Stimulated activated CD8-positive, alpha-beta memory T cell treated with anti-CD3 and anti-CD28 coated beads, Interleukin-7, amount 100 ng/mL, for 24 hours (primary cell): Measurements from ENCODE around the gene DGKZ.

Experiments
- DNase-seq: peaks from one replicate; pipeline ENCODE4 v3.0.0-alpha.2; 2020; ENCODE audit warnings: low read depth

The DGKZ gene

GRCh38 chr11:46327829-46328228, 19.4 kb upstream of the DGKZ start:
- no peak for DNase-seq

- DNase-seq, result no peak
These were observed 17.1 kb upstream of the DGKZ start for GRCh38 chr11:46330154-46330553.

- DNase-seq, result no peak
These were observed 16.5 kb upstream of the DGKZ start for GRCh38 chr11:46330563-46331281.

DNA sequence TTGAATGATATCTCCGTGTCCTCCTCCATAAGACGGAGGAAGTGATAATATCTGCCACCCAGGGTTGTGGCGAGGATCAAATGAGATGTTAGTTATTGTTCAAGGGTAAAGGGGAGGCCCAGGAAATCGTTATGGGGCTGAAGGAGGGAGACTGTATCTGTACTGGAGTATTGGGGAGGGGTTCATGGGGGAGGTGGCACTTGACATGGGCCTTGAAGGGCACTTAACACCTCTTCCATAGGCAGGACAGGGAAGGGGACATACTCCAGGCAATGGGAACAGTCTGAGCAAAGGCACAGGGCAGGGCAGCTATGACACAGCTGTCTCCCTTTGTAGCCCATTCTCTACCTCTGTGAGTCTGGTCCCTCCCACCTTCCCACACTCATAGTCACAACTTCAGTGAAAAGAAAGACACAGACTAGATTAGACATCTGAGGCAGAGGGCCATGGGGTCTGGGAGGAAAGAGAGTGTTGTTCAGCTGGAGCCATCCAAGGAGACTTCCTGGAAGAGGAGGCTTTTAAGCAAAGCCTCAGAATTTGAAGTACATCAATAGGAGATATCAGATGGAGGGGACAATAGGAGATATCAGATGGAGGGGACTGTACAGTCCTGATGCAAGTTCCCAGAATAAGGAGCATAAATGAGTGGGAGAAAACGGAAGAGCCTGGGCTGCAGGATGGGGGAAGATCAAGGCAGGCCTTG, 15.8 kb upstream of the DGKZ start:
- DNase-seq, result no peak

GRCh38 chr11:46332093-46332567, 15.1 kb upstream of the DGKZ start:
- DNase-seq, result no peak

- DNase-seq, result no peak
These were observed 14.5 kb upstream of the DGKZ start for GRCh38 chr11:46332568-46333393.

DNA sequence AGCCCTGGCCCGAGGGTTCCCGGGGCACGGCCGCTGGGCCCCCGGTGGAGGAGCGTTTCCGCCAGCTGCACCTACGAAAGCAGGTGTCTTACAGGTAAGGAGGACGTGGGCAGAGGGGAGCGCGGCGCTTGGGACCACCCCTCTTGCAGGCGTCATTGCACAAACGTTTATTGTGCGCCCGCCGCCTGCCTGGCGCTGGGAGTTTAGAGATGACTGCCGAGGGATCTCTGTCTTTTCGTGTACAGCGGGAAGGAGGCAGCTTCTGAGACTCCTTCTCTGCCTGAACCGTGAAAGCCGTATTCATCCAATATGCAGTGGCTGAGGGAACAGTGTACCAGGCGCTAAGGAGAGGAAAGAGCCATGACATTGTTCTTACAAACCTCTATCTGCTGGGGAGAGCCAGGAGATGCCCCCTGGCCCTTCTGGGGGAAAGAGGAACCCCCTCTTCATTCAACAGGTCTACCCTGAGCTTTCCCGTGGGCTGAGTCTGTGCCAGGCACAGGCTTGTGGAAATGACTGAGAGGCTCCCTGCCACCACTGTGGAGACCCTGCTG, 13.8 kb upstream of the DGKZ start:
- DNase-seq, result no peak

DNA sequence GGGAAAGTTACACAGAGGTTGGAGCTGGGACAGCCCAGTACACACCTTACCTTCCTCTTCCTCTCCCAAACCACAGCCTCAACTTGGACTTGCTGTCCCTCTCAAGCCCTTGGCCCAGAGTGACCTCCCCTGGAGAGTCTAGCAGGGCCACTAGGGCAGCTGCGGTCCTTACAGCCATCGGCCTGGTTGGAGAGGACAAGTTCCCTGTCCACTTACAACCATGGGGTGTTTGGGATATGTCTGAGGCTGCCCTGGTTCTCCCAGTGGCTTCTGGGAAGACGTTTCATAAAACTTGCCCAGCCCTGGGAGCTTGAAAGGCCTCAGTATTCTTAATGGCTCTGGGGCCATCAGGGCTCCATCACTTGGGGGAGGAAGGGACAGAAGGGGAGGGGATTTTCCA, 13.1 kb upstream of the DGKZ start:
- DNase-seq, result no peak

GRCh38 chr11:46335271-46335670, 12.0 kb upstream of the DGKZ start:
- no peak for DNase-seq

DNA sequence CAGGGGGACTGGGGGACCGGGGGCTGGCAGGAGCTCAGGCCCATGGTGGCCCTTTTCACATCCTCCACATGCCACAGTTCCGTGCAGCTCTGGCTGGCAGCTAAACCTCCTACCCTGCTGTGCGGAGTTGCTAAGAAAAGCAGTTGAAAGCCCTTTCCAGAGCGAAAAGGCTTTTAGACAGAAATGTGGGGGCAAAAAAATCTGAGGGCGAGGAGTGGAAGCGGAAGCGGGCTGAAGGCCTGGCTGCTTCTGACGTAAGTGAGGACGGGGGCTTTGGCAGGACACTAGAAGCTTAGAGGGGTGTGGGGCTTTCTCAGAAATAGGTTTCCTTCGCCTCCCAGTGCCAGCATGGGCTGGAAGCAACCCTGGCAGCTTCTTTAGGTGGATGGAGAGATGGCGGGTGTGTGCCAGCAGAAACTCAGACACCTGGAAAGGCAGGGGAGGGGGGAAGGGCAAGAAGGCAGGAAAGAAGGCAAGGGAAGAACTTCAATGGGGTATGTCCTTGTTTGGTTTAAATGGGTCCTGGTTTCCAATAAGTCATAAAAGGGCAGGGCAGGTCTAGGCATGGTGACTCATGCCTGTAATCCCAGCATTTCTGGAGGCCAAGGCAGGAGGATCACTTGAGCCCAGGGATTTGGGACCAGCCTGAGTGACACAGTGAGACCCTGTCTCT, 11.2 kb upstream of the DGKZ start:
- DNase-seq, result no peak

- no peak for DNase-seq
These were observed 10.6 kb upstream of the DGKZ start for GRCh38 chr11:46336563-46337180.

DNA sequence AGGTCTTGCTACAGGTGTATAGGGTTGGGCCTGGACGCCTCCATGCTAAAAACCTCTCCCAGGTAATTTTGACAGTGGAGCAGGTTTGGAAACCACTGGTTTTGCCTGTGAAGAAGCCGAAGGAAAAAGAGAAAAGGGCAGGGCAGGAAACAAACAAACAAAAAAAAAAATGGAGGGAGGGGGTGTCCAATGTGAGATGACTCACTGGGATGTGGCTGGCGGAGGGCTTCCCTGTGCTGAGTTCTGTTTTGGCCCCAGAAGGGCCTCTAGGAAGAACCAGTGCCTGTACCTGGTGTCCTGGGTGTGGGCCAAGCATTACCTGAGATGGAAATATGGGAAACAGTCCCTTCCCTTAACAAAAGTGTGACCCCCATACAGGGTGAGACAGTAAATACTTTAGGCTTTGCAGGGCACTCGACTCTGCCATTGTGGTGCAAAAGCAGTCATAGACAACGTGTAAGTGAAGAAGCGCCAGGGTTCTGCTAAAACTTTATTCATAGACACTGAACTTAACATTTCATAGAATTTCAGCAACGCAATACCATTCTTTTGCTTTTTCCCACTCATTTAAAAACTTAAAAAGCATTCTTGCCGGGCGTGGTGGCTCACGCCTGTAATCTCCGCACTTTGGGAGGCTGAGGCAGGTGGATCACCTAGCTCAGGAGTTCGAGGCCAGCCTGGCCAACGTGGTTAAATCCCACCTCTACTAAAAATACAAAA, 9.5 kb upstream of the DGKZ start:
- DNase-seq, result no peak

GRCh38 chr11:46338636-46338987, 8.7 kb upstream of the DGKZ start:
- DNase-seq, result no peak

DNA sequence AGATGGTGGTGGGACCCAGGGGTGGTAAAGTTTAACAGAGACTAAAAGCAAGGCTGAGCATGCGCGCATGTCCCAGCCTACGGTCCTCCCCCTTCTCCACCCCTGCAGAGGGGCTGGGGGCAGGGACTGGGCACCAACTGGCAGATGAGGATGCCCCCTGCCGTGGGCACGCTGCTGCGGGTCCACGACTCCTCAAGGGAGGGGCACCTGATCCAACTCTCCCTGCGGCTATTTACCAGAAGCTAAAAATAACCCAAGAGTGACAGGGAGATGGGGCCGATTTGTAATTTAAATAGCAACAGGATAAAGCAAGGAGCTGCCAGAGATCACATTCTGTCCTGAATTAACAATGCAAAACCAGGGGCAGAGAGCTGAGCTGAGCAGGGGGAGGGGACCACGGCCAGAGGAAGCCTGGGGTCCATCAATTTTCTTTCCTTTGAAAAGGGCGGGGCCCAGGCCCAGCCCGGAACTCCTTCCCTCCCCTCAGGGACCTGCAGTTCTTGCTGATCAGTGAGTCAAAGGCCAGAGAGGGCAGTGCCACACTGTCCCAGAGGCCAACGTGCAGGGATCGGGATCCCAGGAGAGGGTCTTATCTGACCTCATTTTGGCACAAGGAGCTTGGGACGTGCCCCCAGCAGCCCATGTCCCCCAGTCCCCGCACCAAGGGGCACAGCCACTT, 8.1 kb upstream of the DGKZ start:
- DNase-seq, result no peak

GRCh38 chr11:46339816-46340215, 7.4 kb upstream of the DGKZ start:
- DNase-seq, result no peak

DNA sequence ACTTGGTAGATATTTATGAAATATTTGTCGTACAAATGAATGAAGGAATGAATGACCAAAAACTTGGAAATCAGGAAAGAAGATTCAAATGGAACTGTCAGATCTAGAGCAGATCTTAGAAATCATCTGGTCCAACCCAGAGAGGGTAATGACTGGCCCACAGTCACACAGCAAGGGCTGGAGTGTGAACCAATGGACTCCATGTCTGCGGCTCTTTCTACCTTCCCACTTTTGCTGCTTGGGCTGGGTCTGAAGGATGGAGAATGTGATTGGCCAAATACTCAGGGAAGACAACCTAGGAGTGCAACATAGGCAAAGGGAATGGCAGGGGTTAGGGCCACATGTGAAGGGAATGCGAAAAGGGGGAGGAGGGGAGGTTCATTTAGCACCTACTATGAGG, 5.8 kb upstream of the DGKZ start:
- DNase-seq, result no peak

GRCh38 chr11:46342239-46342638, 5.0 kb upstream of the DGKZ start:
- no peak for DNase-seq

GRCh38 chr11:46343520-46343919, 3.7 kb upstream of the DGKZ start:
- DNase-seq, result no peak

DNA sequence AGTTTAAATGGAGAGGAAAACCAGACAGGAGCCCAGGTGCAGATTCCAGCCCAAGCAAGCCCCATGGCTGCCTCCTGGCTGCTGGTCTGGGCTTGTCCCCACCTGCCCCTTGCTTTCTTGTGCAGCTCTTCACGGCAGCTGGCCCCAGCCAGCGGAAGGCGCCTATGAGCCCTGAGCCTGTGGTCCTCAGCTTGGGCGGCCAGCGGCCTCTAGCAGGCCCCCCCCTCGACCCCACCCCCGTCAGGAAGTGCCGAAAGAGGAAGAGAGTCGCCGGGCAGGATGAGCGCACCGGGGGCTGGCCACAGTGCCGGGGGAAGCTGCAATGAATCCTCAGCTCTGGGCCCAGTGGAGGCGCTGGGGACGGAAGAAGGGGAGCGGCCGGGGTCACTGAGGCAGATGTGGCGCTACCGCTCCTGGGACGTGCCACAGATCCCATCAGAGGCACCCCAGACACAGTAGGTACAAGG, 2.1 kb upstream of the DGKZ start:
- no peak for DNase-seq

DNA sequence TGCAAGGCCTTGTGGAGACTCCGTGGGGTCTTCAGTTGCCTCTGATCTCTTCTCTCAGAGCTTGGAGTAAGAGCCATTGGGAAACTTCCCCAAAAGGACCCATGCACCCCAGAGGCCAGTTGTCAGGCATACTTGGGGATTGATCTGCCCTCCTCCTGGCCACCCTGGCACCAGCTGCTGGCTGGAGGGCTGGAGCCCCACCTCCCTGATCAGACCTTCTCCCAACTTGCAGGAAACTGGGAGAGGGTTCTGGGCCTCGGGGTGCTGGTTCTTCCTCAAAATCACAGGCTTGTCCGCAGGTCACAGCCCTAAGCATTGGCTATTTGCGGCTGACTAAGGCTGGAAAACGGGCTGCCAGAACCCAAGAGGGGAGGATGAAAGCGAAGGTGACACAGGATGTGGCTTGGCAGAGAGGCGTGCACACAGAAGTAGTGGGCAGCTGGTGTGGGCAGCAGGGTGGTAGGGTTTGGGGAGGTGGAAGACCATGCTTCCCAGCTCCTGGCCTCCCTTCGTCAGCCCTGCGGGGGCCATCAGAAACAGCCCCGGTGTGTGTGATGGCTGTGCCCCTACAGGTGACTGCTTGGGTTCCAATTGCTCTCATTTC, 1.3 kb upstream of the DGKZ start:
- no peak for DNase-seq
